Loucy (cell line): ENCODE results near the gene SEC11A.

ENCODE experiments used
- EZH2phosphoT487 ChIP-seq: fragments of 200-600 bp; IDR thresholded peaks from 2 replicates; pipeline ENCODE4 v1.6.1; 2018; ENCODE audit warnings: antibody characterized with exemption, mild to moderate bottlenecking, moderate library complexity, borderline replicate concordance
- TF ChIP-seq, protein P1 (sequence below): fragments of 200-600 bp; sonication (generic); conservative IDR thresholded peaks from 2 replicates; pipeline ENCODE4 v1.5.1; 2014; ENCODE audit warnings: mild to moderate bottlenecking, antibody characterized with exemption, low read length

GRCh38 chr15:84714372-84714771, 1.6 kb downstream of the SEC11A start:
- TF ChIP-seq, protein P1, sequence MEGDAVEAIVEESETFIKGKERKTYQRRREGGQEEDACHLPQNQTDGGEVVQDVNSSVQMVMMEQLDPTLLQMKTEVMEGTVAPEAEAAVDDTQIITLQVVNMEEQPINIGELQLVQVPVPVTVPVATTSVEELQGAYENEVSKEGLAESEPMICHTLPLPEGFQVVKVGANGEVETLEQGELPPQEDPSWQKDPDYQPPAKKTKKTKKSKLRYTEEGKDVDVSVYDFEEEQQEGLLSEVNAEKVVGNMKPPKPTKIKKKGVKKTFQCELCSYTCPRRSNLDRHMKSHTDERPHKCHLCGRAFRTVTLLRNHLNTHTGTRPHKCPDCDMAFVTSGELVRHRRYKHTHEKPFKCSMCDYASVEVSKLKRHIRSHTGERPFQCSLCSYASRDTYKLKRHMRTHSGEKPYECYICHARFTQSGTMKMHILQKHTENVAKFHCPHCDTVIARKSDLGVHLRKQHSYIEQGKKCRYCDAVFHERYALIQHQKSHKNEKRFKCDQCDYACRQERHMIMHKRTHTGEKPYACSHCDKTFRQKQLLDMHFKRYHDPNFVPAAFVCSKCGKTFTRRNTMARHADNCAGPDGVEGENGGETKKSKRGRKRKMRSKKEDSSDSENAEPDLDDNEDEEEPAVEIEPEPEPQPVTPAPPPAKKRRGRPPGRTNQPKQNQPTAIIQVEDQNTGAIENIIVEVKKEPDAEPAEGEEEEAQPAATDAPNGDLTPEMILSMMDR, result no peak
- no peak for TF ChIP-seq EZH2phosphoT487
